ENCODE results near the gene TRPM8.

The TRPM8 gene

GRCh38 chr2:233919938-233920337 is 2.8 kb downstream of the TRPM8 start:
- DNase-seq, result no peak
- Histone ChIP-seq H3K4me2 (ENCODE audit: insufficient read depth, low read length) (no peak overlapping the region), H3K4me3 (ENCODE audit: low read depth in 1 of 2, low read length in 2 of 2) (no peak overlapping the region), H2AFZ (ENCODE audit: low read depth, low read length) (no peak overlapping the region), H4K20me1 (ENCODE audit: insufficient read depth, low read length) (no peaks in the 10 kb centered on the region), H3K27ac (ENCODE audit: low read length) (no peak overlapping the region), H3K9me3 (ENCODE audit: insufficient read depth, low read length, severe bottlenecking) (no peaks in the 10 kb centered on the region), H3K9ac (ENCODE audit: low read depth, low read length) (no peak overlapping the region), H3K36me3 (ENCODE audit: insufficient read depth, low read length) (no peaks in the 10 kb centered on the region), H3K4me1 (ENCODE audit: insufficient read depth, low read length) (no peaks in the 10 kb centered on the region), H3K27me3 (ENCODE audit: insufficient read depth, low read length, poor library complexity) (peaks cover 18% of the 10 kb centered on the region), H3K79me2 (ENCODE audit: insufficient read depth, low read length) (no peaks in the 10 kb centered on the region)
- ATAC-seq (ENCODE audit: insufficient read depth, low read depth), result no peak
- no peak for TF ChIP-seq EZH2 (IDR thresholded peaks at IDR 0.05; ENCODE audit: borderline replicate concordance, low read depth, low read length, severe bottlenecking)
- no peak for TF ChIP-seq CTCF (IDR thresholded peaks at IDR 0.05; ENCODE audit: borderline replicate concordance, extremely low read depth, low read length, poor library complexity, severe bottlenecking)

GRCh38 chr2:233922471-233922870 is 5.3 kb downstream of the TRPM8 start:
- Histone ChIP-seq H3K79me2 (ENCODE audit: insufficient read depth, low read length) (no peaks in the 10 kb centered on the region), H3K4me1 (ENCODE audit: insufficient read depth, low read length) (no peaks in the 10 kb centered on the region), H3K27me3 (ENCODE audit: insufficient read depth, low read length, poor library complexity) (peaks cover 20% of the 10 kb centered on the region), H3K27ac (ENCODE audit: low read length) (no peak overlapping the region), H3K9ac (ENCODE audit: low read depth, low read length) (no peak overlapping the region), H3K4me3 (ENCODE audit: low read depth in 1 of 2, low read length in 2 of 2) (no peak overlapping the region), H3K9me3 (ENCODE audit: insufficient read depth, low read length, severe bottlenecking) (no peaks in the 10 kb centered on the region), H3K36me3 (ENCODE audit: insufficient read depth, low read length) (no peaks in the 10 kb centered on the region), H4K20me1 (ENCODE audit: insufficient read depth, low read length) (no peaks in the 10 kb centered on the region), H2AFZ (ENCODE audit: low read depth, low read length) (no peak overlapping the region), H3K4me2 (ENCODE audit: insufficient read depth, low read length) (no peak overlapping the region)
- DNase-seq (no peak), ATAC-seq (ENCODE audit: insufficient read depth, low read depth) (no peak)
- TF ChIP-seq CTCF (IDR thresholded peaks at IDR 0.05; ENCODE audit: borderline replicate concordance, extremely low read depth, low read length, poor library complexity, severe bottlenecking) (no peak), EZH2 (IDR thresholded peaks at IDR 0.05; ENCODE audit: borderline replicate concordance, low read depth, low read length, severe bottlenecking) (no peak)

GRCh38 chr2:233925402-233925801 is 8.2 kb downstream of the TRPM8 start:
- Histone ChIP-seq H3K27ac (ENCODE audit: low read length) (no peak overlapping the region), H3K9ac (ENCODE audit: low read depth, low read length) (no peak overlapping the region), H3K4me3 (ENCODE audit: low read depth in 1 of 2, low read length in 2 of 2) (no peak overlapping the region), H2AFZ (ENCODE audit: low read depth, low read length) (no peak overlapping the region), H3K27me3 (ENCODE audit: insufficient read depth, low read length, poor library complexity) (peaks cover 20% of the 10 kb centered on the region), H3K36me3 (ENCODE audit: insufficient read depth, low read length) (no peaks in the 10 kb centered on the region), H3K79me2 (ENCODE audit: insufficient read depth, low read length) (no peaks in the 10 kb centered on the region), H3K4me1 (ENCODE audit: insufficient read depth, low read length) (no peaks in the 10 kb centered on the region), H4K20me1 (ENCODE audit: insufficient read depth, low read length) (no peaks in the 10 kb centered on the region), H3K9me3 (ENCODE audit: insufficient read depth, low read length, severe bottlenecking) (no peaks in the 10 kb centered on the region), H3K4me2 (ENCODE audit: insufficient read depth, low read length) (no peak overlapping the region)
- DNase-seq (no peak), ATAC-seq (ENCODE audit: insufficient read depth, low read depth) (no peak)
- TF ChIP-seq CTCF (IDR thresholded peaks at IDR 0.05; ENCODE audit: borderline replicate concordance, extremely low read depth, low read length, poor library complexity, severe bottlenecking) (no peak), EZH2 (IDR thresholded peaks at IDR 0.05; ENCODE audit: borderline replicate concordance, low read depth, low read length, severe bottlenecking) (no peak)

- no peak for DNase-seq
Observed at GRCh38 chr2:233926806-233927205, 9.6 kb downstream of the TRPM8 start.

More at GRCh38 chr2:233926806-233927205, 9.6 kb downstream of the TRPM8 start:
- H3K9me3 ChIP-seq (ENCODE audit: insufficient read depth, low read length, severe bottlenecking), result no peaks in the 10 kb centered on the region
- no peak overlapping the region for H3K9ac ChIP-seq (ENCODE audit: low read depth, low read length)
- TF ChIP-seq EZH2 (IDR thresholded peaks at IDR 0.05; ENCODE audit: borderline replicate concordance, low read depth, low read length, severe bottlenecking), result no peak
- no peak for TF ChIP-seq CTCF (IDR thresholded peaks at IDR 0.05; ENCODE audit: borderline replicate concordance, extremely low read depth, low read length, poor library complexity, severe bottlenecking)
- no peaks in the 10 kb centered on the region for H3K4me1 ChIP-seq (ENCODE audit: insufficient read depth, low read length)
- no peaks in the 10 kb centered on the region for H3K36me3 ChIP-seq (ENCODE audit: insufficient read depth, low read length)
- H3K4me3 ChIP-seq (ENCODE audit: low read depth in 1 of 2, low read length in 2 of 2), result no peak overlapping the region
- no peak overlapping the region for H2AFZ ChIP-seq (ENCODE audit: low read depth, low read length)
- H3K27ac ChIP-seq (ENCODE audit: low read length), result no peak overlapping the region
- peaks cover 27% of the 10 kb centered on the region for H3K27me3 ChIP-seq (ENCODE audit: insufficient read depth, low read length, poor library complexity)
- ATAC-seq (ENCODE audit: insufficient read depth, low read depth), result no peak
- no peaks in the 10 kb centered on the region for H3K79me2 ChIP-seq (ENCODE audit: insufficient read depth, low read length)
- H3K4me2 ChIP-seq (ENCODE audit: insufficient read depth, low read length), result no peak overlapping the region
- no peaks in the 10 kb centered on the region for H4K20me1 ChIP-seq (ENCODE audit: insufficient read depth, low read length)

All from DND-41 (cell line).